Activated CD4-positive, alpha-beta T cell treated with anti-CD3 and anti-CD28 coated beads for 48 hours (primary cell): ENCODE measurements around the gene LIPJ.

Experiments
- DNase-seq: peaks from one replicate; pipeline ENCODE4 v3.0.0-alpha.2; 2020

LIPJ gene

DNA sequence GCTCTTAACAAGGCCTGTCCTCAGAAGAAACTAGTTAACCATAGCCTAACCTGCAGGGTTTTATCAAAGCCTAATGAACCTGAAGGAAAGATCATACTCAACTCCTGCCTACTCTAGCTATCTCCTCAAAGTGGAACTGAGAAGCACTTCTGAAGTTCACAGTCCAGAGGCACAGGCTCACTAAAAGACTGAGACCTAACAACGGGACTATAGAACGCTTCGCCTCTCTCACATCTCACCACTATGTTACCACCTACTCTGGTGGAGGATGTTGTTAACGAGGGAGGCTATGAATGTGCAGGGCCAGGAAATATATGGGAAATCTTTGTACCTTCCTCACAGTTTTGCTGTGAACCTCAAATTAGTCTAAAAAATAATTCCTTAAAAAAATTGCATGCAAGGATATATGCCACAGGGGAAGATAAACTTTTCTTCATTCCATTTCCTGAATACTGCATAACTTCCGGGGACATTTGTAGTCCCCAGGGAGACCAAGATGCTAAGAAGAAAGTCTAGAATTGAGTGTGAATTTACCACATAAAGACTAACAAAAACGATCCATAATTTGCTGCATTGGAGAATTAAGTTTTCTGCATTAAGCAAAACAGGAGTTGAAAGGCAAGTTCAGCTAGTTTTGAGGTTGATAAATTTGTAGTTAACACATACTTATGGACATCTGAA is 21.6 kb downstream of the LIPJ start:
- DNase-seq = no peak

GRCh38 chr10:88608780-88609179 is 22.2 kb downstream of the LIPJ start:
- no peak for DNase-seq

DNA sequence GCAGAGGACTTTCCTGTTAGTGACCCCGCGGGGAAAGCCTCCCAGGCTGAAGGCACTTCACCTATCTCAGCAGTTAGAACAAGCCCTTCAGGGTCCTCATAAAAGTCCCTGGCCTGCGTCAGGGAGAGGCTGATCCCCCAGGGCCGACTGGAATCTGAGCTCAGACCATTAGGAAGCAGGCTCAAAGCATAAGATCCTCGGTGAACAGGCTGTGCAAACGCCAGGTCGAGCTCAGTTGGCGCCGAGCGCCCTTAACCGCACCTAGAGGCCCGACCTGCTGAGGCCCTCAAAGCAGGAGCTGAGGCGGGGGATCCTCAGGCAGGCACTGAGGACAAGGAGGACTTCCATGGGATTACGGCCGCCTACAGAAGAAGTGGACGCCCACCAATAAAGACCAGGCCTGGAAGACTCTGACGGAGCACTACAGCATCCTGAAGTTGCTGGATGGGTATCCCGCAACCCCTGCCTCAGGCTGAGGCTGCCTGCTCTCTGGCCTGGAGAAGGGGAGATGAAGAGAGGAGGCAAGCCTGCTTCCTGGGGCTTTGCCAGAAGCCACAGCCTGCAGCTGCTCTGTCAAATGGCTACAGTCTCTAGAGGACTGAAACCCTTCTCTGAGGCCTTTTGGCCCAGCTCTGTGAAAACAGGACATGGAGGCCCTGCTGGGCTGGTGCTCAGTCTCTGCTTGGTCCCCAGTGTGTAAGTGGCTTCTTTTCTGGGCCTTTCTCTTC is 29.9 kb downstream of the LIPJ start:
- no peak for DNase-seq

GRCh38 chr10:88617772-88618300 is 31.3 kb downstream of the LIPJ start:
- no peak for DNase-seq

DNA sequence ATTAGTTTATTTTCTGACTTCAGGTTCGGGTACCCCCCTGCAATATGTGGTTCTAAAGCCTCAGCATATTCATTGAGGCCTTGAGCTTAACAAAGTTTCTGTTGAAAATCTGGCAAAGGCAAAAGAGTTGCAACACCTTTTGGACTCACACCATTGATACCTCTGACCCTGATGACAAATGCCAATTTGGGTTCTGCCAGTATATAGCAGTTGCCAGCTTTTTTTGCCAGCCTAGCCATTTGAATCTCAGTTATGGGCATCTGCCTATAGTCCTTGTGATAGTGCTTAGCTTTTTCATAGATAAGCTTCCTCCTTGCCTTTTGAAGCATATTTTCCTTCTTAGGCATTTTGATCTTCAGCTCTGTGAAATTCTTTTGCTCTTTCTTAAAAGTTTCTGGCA is 31.9 kb downstream of the LIPJ start:
- DNase-seq = no peak

GRCh38 chr10:88620441-88620840 is 33.9 kb downstream of the LIPJ start:
- no peak for DNase-seq

GRCh38 chr10:88623835-88624234 is 37.3 kb downstream of the LIPJ start:
- no peak for DNase-seq

GRCh38 chr10:88624840-88625239 is 38.3 kb downstream of the LIPJ start:
- DNase-seq = no peak

DNA sequence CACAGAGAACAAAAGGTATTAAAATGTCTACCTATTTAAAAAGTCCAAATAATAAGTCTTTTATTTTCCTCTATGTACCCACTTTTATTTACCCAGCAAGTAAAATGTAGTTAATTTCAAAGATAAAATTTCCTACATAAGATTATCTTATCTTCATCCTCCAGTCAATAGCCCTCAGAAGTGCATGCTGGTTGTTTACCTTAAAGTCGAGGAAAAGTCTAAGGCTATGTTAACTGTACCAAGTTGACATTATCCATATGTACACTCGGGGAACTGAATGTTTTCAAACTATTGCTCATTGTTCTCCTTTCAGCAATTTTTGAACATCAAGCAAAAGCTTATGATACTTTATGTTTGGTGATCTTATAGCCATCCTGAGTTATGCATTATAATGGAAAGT is 53.6 kb downstream of the LIPJ start:
- no peak for DNase-seq

GRCh38 chr10:88642209-88642608 is 55.6 kb downstream of the LIPJ start:
- no peak for DNase-seq

- DNase-seq = no peak
Observed at GRCh38 chr10:88642963-88643362, 56.4 kb downstream of the LIPJ start.

- DNase-seq = no peak
Observed at GRCh38 chr10:88647061-88647615, 60.6 kb downstream of the LIPJ start.

DNA sequence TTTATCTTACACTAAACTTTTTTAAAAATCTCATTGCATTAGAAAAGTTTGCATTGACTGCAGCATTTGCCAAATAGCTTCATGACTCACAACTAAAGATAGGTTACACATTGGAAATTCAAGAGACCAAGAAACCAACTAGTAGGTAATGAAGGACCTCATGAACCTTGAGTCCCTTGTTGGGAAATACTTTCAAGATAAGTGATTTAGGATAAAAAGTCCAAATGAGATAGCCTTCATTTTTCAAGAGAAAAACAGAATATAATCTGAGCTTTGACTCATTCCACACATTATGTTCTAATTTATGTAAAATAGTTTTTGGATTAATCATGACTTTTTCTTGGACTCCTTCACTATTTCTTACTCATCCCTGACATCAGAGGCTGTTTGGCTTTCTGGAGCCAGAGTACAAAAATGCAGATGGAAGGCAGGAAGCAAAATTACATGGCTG is 64.6 kb downstream of the LIPJ start:
- DNase-seq = no peak

- no peak for DNase-seq
Observed at GRCh38 chr10:88652616-88653015, 66.1 kb downstream of the LIPJ start.
